ENCODE measurements around the gene RPEL1. TPM values are rescaled to one million over a fixed set of nuclear protein-coding genes. Genes with fewer than 3 reads are reported as not detected.

The RPEL1 gene
- total and polyA plus RNA-seq, 7 donors, result 0.01 TPM; not detected in 6

DNA sequence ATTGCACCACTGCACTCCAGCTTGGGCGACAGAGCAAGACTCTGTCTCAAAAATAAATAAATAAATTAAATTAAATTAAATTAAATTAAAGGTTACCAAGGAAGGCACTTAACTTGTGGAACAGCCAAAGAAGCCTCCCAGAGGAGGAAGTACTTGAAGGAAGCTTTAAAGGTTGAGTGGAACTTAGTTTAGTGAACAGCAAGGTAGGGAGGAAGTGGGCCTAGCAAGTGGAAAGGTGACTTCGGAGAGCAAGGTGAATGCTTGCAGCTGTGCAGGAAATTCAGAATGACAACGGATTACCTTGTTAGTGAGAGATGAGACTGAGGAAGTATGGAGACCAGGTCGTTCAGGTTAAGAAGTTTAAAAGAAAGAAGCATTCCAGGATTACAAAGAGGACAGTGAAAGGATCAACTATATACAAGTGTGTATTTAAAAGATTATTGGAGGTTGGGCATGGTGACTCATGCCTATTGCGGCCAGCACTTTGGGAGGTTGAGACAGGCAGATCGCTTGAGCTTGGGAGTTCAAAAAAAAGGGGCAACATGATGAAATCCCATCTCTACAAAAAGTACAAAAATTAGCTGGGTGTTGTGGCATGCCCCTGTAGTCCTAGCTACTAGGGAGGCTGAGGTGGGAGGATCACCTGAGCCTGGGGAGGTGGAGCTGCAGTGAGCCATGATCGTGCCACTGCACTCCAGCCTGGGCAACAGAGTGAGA, 12.8 kb upstream of the RPEL1 start:
- TF ChIP-seq, protein P1, sequence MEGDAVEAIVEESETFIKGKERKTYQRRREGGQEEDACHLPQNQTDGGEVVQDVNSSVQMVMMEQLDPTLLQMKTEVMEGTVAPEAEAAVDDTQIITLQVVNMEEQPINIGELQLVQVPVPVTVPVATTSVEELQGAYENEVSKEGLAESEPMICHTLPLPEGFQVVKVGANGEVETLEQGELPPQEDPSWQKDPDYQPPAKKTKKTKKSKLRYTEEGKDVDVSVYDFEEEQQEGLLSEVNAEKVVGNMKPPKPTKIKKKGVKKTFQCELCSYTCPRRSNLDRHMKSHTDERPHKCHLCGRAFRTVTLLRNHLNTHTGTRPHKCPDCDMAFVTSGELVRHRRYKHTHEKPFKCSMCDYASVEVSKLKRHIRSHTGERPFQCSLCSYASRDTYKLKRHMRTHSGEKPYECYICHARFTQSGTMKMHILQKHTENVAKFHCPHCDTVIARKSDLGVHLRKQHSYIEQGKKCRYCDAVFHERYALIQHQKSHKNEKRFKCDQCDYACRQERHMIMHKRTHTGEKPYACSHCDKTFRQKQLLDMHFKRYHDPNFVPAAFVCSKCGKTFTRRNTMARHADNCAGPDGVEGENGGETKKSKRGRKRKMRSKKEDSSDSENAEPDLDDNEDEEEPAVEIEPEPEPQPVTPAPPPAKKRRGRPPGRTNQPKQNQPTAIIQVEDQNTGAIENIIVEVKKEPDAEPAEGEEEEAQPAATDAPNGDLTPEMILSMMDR (IDR thresholded peaks at IDR 0.05), result no peak
- no peak overlapping the region for H3K4me3 ChIP-seq
- DNase-seq, result no peak
- no peaks in the 10 kb centered on the region for H3K27me3 ChIP-seq (ENCODE audit: insufficient read depth in 3 of 3, low read length in 2 of 3)
- peak overlapping the region; percentile 89 for H3K27ac ChIP-seq
- H3K9me3 ChIP-seq, result no peaks in the 10 kb centered on the region
- intact Hi-C loops (cut with DNase I), result no loop called here
- 86 to 90% (median 89%) methylated on average over 7 of the region's 7 CpGs for WGBS, 3 donors
- peaks cover 14% of the 10 kb centered on the region for H3K4me1 ChIP-seq
- ATAC-seq, result no peak
- H3K36me3 ChIP-seq (ENCODE audit: insufficient read depth in 1 of 2, low read depth in 1 of 2), result no peaks in the 10 kb centered on the region

DNA sequence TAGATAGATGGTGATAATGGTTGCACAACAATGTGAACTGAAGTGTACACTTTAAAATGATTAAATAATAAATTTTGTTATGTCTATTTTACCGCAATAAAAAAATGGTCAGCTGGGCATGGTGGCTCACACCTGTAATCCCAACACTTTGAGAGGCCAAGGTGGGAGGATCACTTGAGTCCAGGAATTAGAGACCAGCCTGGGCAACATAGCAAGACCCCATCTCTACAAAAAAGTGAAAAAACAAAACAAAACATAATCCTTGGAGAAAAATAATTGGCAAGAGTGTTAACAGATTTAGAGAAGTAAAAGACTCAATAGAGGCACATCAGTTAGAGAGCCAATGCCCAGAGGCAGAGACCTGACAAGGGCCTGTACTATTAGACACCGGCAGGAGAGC, 9.9 kb upstream of the RPEL1 start:
- DNase-seq (no peak), ATAC-seq (no peak)
- Histone ChIP-seq H3K4me1 (peaks cover 5% of the 10 kb centered on the region), H3K27me3 (ENCODE audit: insufficient read depth in 3 of 3, low read length in 2 of 3) (no peaks in the 10 kb centered on the region), H3K36me3 (ENCODE audit: insufficient read depth in 1 of 2, low read depth in 1 of 2) (no peaks in the 10 kb centered on the region), H3K4me3 (no peak overlapping the region), H3K9me3 (no peaks in the 10 kb centered on the region), H3K27ac (no peak overlapping the region)
- intact Hi-C loops (cut with DNase I), result no loop called here
- 93 to 100% (median 93%) methylated on average over 2 of the region's 2 CpGs for WGBS, 3 donors
- TF ChIP-seq, protein P1 (IDR thresholded peaks at IDR 0.05), result no peak

DNA sequence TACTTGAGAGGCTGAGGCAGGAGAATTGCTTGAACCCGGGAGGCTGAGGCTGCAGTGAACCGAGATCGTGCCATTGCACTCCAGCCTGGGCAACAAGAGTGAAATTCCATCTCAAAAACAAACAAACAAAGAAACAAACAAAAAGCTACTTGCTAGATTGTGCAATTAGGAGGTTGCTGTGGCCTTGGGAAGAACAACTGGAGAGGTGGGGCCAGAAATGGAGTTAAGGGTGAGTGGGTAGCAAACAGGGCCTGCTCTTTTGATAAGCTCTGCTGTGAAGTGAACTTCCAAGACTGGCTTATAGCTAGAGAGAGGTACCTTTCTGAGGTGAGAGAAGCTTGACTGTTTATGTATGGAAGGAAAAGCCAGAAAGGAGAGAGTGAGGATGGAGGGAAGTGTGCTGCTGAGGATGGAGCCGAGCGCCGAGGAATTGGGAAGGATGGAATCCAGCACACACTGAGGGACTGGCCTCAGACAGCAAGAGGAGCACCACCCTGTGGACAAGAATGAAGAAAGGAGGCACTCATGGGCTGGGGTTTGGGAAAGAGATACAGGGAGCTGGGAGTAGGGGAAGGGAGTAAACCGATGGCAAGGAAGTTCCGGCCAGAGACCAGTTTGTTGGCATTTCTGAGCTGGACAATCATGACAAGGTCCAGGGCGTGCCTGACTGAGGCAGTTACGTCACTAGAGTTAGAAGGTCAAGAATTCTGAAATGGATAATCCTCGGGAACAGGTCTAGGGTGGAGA, 7.0 kb upstream of the RPEL1 start:
- peak; percentile 53 to 63 (median 60) for ATAC-seq
- Histone ChIP-seq H3K4me3 (no peak overlapping the region), H3K27me3 (ENCODE audit: insufficient read depth in 3 of 3, low read length in 2 of 3) (no peaks in the 10 kb centered on the region), H3K27ac (no peak overlapping the region), H3K36me3 (ENCODE audit: insufficient read depth in 1 of 2, low read depth in 1 of 2) (no peaks in the 10 kb centered on the region), H3K4me1 (peaks cover 11% of the 10 kb centered on the region), H3K9me3 (no peaks in the 10 kb centered on the region)
- WGBS, 3 donors, result 64 to 77% (median 71%) methylated on average over 11 of the region's 11 CpGs
- intact Hi-C loops (cut with DNase I), result no loop called here
- TF ChIP-seq, protein P1 (IDR thresholded peaks at IDR 0.05), result peak; percentile 16
- DNase-seq, result no peak

DNA sequence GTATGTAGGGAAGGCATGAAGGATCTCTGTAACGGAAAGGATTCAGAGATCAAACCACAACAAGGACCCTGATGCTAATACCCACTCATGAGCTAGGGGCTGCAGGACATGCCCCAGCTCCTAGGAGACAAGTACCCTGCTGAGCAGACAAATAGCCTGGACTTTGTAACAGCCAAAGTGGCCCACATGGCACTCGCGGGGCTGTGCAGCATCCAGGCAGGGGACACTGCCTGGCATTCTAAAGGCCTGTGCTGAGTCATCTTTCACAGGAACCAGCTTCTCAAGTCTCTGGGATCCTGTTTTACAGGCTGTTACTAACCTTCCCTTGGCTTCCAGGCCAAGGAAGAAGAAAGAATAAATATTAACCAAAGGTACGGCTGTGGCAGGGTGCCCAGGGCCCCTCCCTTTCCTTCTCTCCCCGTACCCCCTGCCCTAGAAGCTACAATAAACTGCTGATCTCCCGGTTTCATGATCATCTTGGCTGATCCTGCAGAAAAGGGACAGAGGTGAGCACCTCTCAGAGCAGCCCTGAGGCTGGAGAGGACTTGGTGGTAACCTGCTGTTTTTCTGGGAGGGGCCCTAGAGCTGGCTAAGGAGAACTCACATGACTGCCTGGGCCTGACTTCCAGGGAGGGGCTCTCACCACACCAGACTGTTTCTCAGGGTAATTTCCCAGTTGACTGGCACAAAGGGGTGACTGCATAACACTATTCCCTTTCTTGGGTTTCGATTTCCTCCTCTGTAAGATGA, 4.2 kb upstream of the RPEL1 start:
- DNase-seq (peak; percentile 24 to 62), ATAC-seq (peak; percentile 72 to 88 (median 84))
- peak overlapping the region; percentile 83 for H3K27ac ChIP-seq
- peaks cover 11% of the 10 kb centered on the region for H3K4me1 ChIP-seq
- intact Hi-C loops (cut with DNase I), result loop anchor here (5.0 kb wide), 3 partner anchors 49 to 144 kb away; partner anchors contain the start of gene NT5C2 (in 2 of the 2)
- H3K27me3 ChIP-seq (ENCODE audit: insufficient read depth in 3 of 3, low read length in 2 of 3), result no peaks in the 10 kb centered on the region
- H3K36me3 ChIP-seq (ENCODE audit: insufficient read depth in 1 of 2, low read depth in 1 of 2), result no peaks in the 10 kb centered on the region
- TF ChIP-seq, protein P1 (IDR thresholded peaks at IDR 0.05), result no peak
- H3K9me3 ChIP-seq, result no peaks in the 10 kb centered on the region
- WGBS, 3 donors, result 22 to 48% (median 23%) methylated on average over 7 of the region's 7 CpGs
- peak overlapping the region; percentile 25 for H3K4me3 ChIP-seq
